HG02642 (cell line): ENCODE measurements around the gene SOHLH1.

Experiments used
- ATAC-seq: cut with Tn5 transposase; IDR thresholded peaks from one replicate; pipeline ENCODE4 v1.9.1; 2021; ENCODE audit warnings: mild to moderate bottlenecking; ENCODE audit not compliant: unreplicated experiment, poor library complexity

The SOHLH1 gene

GRCh38 chr9:135664801-135665794, 34.2 kb downstream of the SOHLH1 start:
- no peak for ATAC-seq

- ATAC-seq, result no peak
Measured at GRCh38 chr9:135664266-135664665, 35.0 kb downstream of the SOHLH1 start.

- no peak for ATAC-seq
Measured at GRCh38 chr9:135663857-135664256, 35.4 kb downstream of the SOHLH1 start.

- ATAC-seq, result no peak
Measured at GRCh38 chr9:135663451-135663770, 35.9 kb downstream of the SOHLH1 start.

- no peak for ATAC-seq
Measured at GRCh38 chr9:135662758-135663450, 36.4 kb downstream of the SOHLH1 start, which contains the start of gene LCN9. TSS of gene LCN9 (plus strand) at chr9:135663309. CDS start at chr9:135663322, 13 bp downstream.

GRCh38 chr9:135661816-135662560, 37.3 kb downstream of the SOHLH1 start:
- ATAC-seq, result no peak

- ATAC-seq, result no peak
Measured at GRCh38 chr9:135660407-135660806, 38.9 kb downstream of the SOHLH1 start.

GRCh38 chr9:135659252-135659651, 40.0 kb downstream of the SOHLH1 start:
- no peak for ATAC-seq

- no peak for ATAC-seq
Measured at GRCh38 chr9:135657416-135657815, 41.9 kb downstream of the SOHLH1 start.

GRCh38 chr9:135655317-135655716, 44.0 kb downstream of the SOHLH1 start:
- no peak for ATAC-seq

- ATAC-seq, result no peak
Measured at GRCh38 chr9:135650408-135650807, 48.9 kb downstream of the SOHLH1 start.

- ATAC-seq, result no peak
Measured at GRCh38 chr9:135649508-135649907, 49.8 kb downstream of the SOHLH1 start.

- ATAC-seq, result no peak
Measured at GRCh38 chr9:135648494-135649410, 50.5 kb downstream of the SOHLH1 start.

- no peak for ATAC-seq
Measured at GRCh38 chr9:135647884-135648283, 51.4 kb downstream of the SOHLH1 start.

- no peak for ATAC-seq
Measured at GRCh38 chr9:135644631-135645218, 54.6 kb downstream of the SOHLH1 start.
